ENCODE data around the gene GSK3A. TPM values are rescaled to one million over a fixed set of nuclear protein-coding genes. Genes with fewer than 3 reads are reported as not detected.
A peak's percentile ranks its signal among the peaks of the same experiment; 100 is the strongest.

The GSK3A gene
- total and polyA plus RNA-seq, 9 of the 15 experiments (the other 6 are each of a cell fraction or from before 2014, with no cell fraction given): 0.62 to 90.7 (median 33.3) TPM

GRCh38 chr19:42219812-42220750 lies 22.3 kb downstream of the GSK3A start, which contains the start of gene ZNF526 (continued):
- TF ChIP-seq SIN3B (IDR thresholded peaks at IDR 0.05; ENCODE audit: low read depth): peak; percentile 89
- TF ChIP-seq ZC3H8 (IDR thresholded peaks at IDR 0.05): no peak
- no peak for TF ChIP-seq JUN (IDR thresholded peaks at IDR 0.05; ENCODE audit: borderline replicate concordance, low read depth, low read length)
- no peak for TF ChIP-seq JUN (CRISPR knock-in tag; IDR thresholded peaks at IDR 0.05; ENCODE audit: borderline replicate concordance)
- TF ChIP-seq, protein P1, sequence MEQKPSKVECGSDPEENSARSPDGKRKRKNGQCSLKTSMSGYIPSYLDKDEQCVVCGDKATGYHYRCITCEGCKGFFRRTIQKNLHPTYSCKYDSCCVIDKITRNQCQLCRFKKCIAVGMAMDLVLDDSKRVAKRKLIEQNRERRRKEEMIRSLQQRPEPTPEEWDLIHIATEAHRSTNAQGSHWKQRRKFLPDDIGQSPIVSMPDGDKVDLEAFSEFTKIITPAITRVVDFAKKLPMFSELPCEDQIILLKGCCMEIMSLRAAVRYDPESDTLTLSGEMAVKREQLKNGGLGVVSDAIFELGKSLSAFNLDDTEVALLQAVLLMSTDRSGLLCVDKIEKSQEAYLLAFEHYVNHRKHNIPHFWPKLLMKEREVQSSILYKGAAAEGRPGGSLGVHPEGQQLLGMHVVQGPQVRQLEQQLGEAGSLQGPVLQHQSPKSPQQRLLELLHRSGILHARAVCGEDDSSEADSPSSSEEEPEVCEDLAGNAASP (IDR thresholded peaks at IDR 0.05): no peak
- TF ChIP-seq ZNF143 (CRISPR knock-in tag; IDR thresholded peaks at IDR 0.05): no peak
- TF ChIP-seq TAF1 (IDR thresholded peaks at IDR 0.05; ENCODE audit: control insufficient read depth, extremely low read depth, insufficient read depth, low read length, severe bottlenecking): peak; percentile 75
- TF ChIP-seq SOX6 (IDR thresholded peaks at IDR 0.05): peak; percentile 51; the same call in 1 of the 2 replicates
- TF ChIP-seq CTCF (IDR thresholded peaks at IDR 0.05 in 2 of 3, conservative IDR thresholded peaks at IDR 0.05 in 1 of 3; ENCODE audit: insufficient read depth in 2 of 3, low read depth in 1 of 3, low read length in 3 of 3): 0 out of 6 replicates have a peak, but pooled peaks of 1 of the 3 experiments have one; percentile 3
- no peak for TF ChIP-seq NR1H2 (CRISPR knock-in tag; IDR thresholded peaks at IDR 0.05)
- no peak for TF ChIP-seq IFI16 (CRISPR knock-in tag; IDR thresholded peaks at IDR 0.05)
- TF ChIP-seq SNRNP70 (optimal IDR thresholded peaks at IDR 0.05; ENCODE audit: low read depth, low read length): no peak
- peak; percentile 38; the same call in 1 of the 2 replicates for TF ChIP-seq ZBTB17 (CRISPR knock-in tag; IDR thresholded peaks at IDR 0.05)
- TF ChIP-seq MTF1 (CRISPR knock-in tag; IDR thresholded peaks at IDR 0.05; ENCODE audit: borderline replicate concordance): no peak
- no peak for TF ChIP-seq ZNF609 (CRISPR knock-in tag; IDR thresholded peaks at IDR 0.05; ENCODE audit: borderline replicate concordance)
- TF ChIP-seq NONO (IDR thresholded peaks at IDR 0.05; ENCODE audit: low read depth in 2 of 2, low read length in 1 of 2): no peak
- no peak for TF ChIP-seq ZKSCAN8 (CRISPR knock-in tag; IDR thresholded peaks at IDR 0.05)
